GM12878 (cell line): ENCODE measurements around the gene PARP15. TPM values are rescaled to one million over a fixed set of nuclear protein-coding genes. Genes with fewer than 3 reads are reported as not detected.
A peak's percentile ranks its signal among the peaks of the same experiment; 100 is the strongest.
"Not testable (repeated sequence)": the region's sequence is repeated elsewhere in the genome, so short reads cannot be mapped to it uniquely, and the experiment has no call there.

Experiments used
- ATAC-seq: fragments of 200-7000 bp; cut with Tn5 transposase; 3 replicates; pipeline ENCODE4 v1.9.1; 2020; ENCODE audit warnings: mild to moderate bottlenecking, moderate library complexity
- BruUV-seq: library from RNA; stranded (reverse); fragments of 400-500 nt; replicated peaks from 2 replicates; lab custom pipeline; 2021; lab: Mats Ljungman, UMichigan
- CTCF ChIA-PET: fragments of 300-600 bp; sonication (Branson Sonifier 250); formaldehyde crosslinking; extraction: SDS; loops from one replicate; lab custom pipeline; 2021; ENCODE audit warnings: inconsistent platforms; lab: Yijun Ruan, JAX
- POLR2A ChIA-PET: fragments of 350-600 bp; formaldehyde crosslinking; extraction: SDS; loops from one replicate; lab custom pipeline; 2021; ENCODE audit warnings: inconsistent platforms; lab: Charles Lee
- RAD21 ChIA-PET: fragments of 300-600 bp; sonication (Branson Sonifier 250); formaldehyde crosslinking; loops from one replicate; lab custom pipeline; 2023; ENCODE audit warnings: antibody characterized with exemption; ENCODE audit not compliant: unreplicated experiment; lab: Charles Lee
- SMC1A ChIA-PET: fragments of 300-600 bp; sonication (Branson Sonifier 250); formaldehyde crosslinking; loops from one replicate; lab custom pipeline; 2023; ENCODE audit not compliant: unreplicated experiment, uncharacterized antibody; lab: Charles Lee
- DNase-seq: peaks from one replicate; pipeline ENCODE4 v3.0.0-alpha.2; 2011; ENCODE audit warnings: low read depth, low spot score
- FAIRE-seq: peaks from 3 replicates; lab custom pipeline; 2011; peaks lifted over from hg19 to GRCh38; lab: Jason Lieb, UNC
- H2AFZ ChIP-seq: 2 replicates; pipeline ENCODE4 v1.6.0; 2011; ENCODE audit warnings: low read depth, low read length, control low read depth; ENCODE audit not compliant: control insufficient read depth
- H3K27ac ChIP-seq: 2 replicates; pipeline ENCODE4 v1.5.1; 2011; ENCODE audit warnings: control low read depth; ENCODE audit not compliant: control insufficient read depth, insufficient read depth
- H3K27me3 ChIP-seq, 2 experiments: replicated peaks in 1 of 2; 2 replicates each; pipeline versions ENCODE4 v1.6.0 to v1.6.1; 2011; ENCODE audit warnings: low read length in 1 of 2; ENCODE audit not compliant: control insufficient read depth in 2 of 2, insufficient read depth in 2 of 2
- H3K36me3 ChIP-seq, 2 experiments: 2 replicates each; pipeline ENCODE4 v1.5.1; 2011; ENCODE audit warnings: low read length in 1 of 2; ENCODE audit not compliant: control insufficient read depth in 2 of 2, insufficient read depth in 2 of 2
- H3K4me1 ChIP-seq: 2 replicates; pipeline ENCODE4 v1.6.1; 2011; ENCODE audit warnings: mild to moderate bottlenecking, low read length, moderate library complexity, mixed read lengths; ENCODE audit not compliant: control insufficient read depth, insufficient read depth
- H3K4me2 ChIP-seq: 2 replicates; pipeline ENCODE4 v1.6.0; 2011; ENCODE audit warnings: control low read depth; ENCODE audit not compliant: control insufficient read depth, insufficient read depth
- H3K4me3 ChIP-seq: fragments of 200-600 bp; sonication (generic); 2 replicates; pipeline ENCODE4 v1.5.1; 2016
- H3K79me2 ChIP-seq: 2 replicates; pipeline ENCODE4 v1.6.0; 2011; ENCODE audit warnings: low read length; ENCODE audit not compliant: control insufficient read depth, insufficient read depth
- H3K9ac ChIP-seq: 2 replicates; pipeline ENCODE4 v1.8.0; 2011; ENCODE audit warnings: low read length, control low read depth, mixed read lengths; ENCODE audit not compliant: control insufficient read depth, insufficient read depth
- H3K9me3 ChIP-seq: replicated peaks from 3 replicates; pipeline ENCODE4 v1.5.1; 2011; ENCODE audit warnings: mild to moderate bottlenecking, low read length; ENCODE audit not compliant: control insufficient read depth, insufficient read depth
- H4K20me1 ChIP-seq: 2 replicates; pipeline ENCODE4 v1.6.0; 2011; ENCODE audit not compliant: control insufficient read depth, insufficient read depth
- EED ChIP-seq: sonication (generic); IDR thresholded peaks from 2 replicates; pipeline ENCODE4 v1.6.1; 2016; ENCODE audit warnings: antibody characterized with exemption, low read depth
- HDGF ChIP-seq: fragments of 450-650 bp; IDR thresholded peaks from 2 replicates; pipeline ENCODE4 v1.6.1; 2016; ENCODE audit warnings: antibody characterized with exemption
- IKZF1 ChIP-seq: fragments of 450-650 bp; conservative IDR thresholded peaks from 2 replicates; pipeline ENCODE4 v1.6.1; 2017; ENCODE audit warnings: antibody characterized with exemption, mild to moderate bottlenecking
- IKZF2 ChIP-seq, 2 experiments: fragments of 450-650 bp; IDR thresholded peaks; 2 replicates each; pipeline ENCODE4 v1.6.1; 2017; ENCODE audit warnings: mild to moderate bottlenecking in 2 of 2, moderate library complexity in 2 of 2
- IRF4 ChIP-seq: IDR thresholded peaks from 2 replicates; pipeline ENCODE4 v1.6.1; 2011; ENCODE audit warnings: low read depth, low read length
- NBN ChIP-seq: fragments of 450-650 bp; IDR thresholded peaks from 2 replicates; pipeline ENCODE4 v1.6.1; 2016
- NR2F1 ChIP-seq: fragments of 450-650 bp; conservative IDR thresholded peaks from 2 replicates; pipeline ENCODE4 v1.6.1; 2017; ENCODE audit warnings: mild to moderate bottlenecking
- POLR2AphosphoS5 ChIP-seq: IDR thresholded peaks from 2 replicates; pipeline ENCODE4 v1.6.1; 2011; ENCODE audit warnings: mild to moderate bottlenecking, low read length, inconsistent platforms
- WGBS: methylation state at CpG from one replicate; pipeline ENCODE4 v1.1.6; 2016; ENCODE audit warnings: low lambda C conversion rate; ENCODE audit not compliant: insufficient replicate concordance, insufficient coverage; ENCODE audit errors: missing lambda C conversion rate; 5-methylcytosine and 5-hydroxymethylcytosine counted together
- in situ Hi-C: fragments of 300-500 bp; cut with MboI; formaldehyde crosslinking; loops from 9 replicates; pipeline ENCODE4 v1.14.3; 2018; ENCODE audit warnings: mixed read lengths
- intact Hi-C: fragments of 100-400 bp; cut with micrococcal nuclease; formaldehyde crosslinking; loops from one replicate; pipeline ENCODE4 v1.14.2; 2022; ENCODE audit not compliant: unreplicated experiment
- polyA plus RNA-seq, 11 experiments: library from polyadenylated mRNA; depleted of rRNA in 4 of 11; unstranded in 6 of 11; stranded (reverse) in 5 of 11; fragments of >200 nt; fragmentation: Nextera tagmentation in 4 of 11; fragmentation: Illumina TruSeq in 1 of 11; extraction: Ambion mirVana in 4 of 11; extraction: Trizol in 1 of 11; gene quantifications; 1 replicate in 1 of 11; 2 replicates in 10 of 11; pipeline versions ENCODE4 v1.2.1 to v1.2.3, GENCODE V29; 2011 to 2016; ENCODE audit warnings: inconsistent platforms in 2 of 11, missing spikeins in 2 of 11, low read depth in 1 of 11
- total RNA-seq, 4 experiments: library from RNA; depleted of rRNA in 3 of 4; stranded (reverse); fragments of >200 nt in 3 of 4; fragmentation: Illumina TruSeq in 1 of 4; extraction: Trizol in 1 of 4; gene quantifications; 2 replicates each; pipeline versions ENCODE4 v1.2.1 to v1.2.3, GENCODE V29; 2013 to 2021
- TF ChIP-seq, protein P1 (sequence below): fragments of 450-650 bp; IDR thresholded peaks from 2 replicates; pipeline ENCODE4 v1.6.1; 2017; ENCODE audit warnings: low read depth, mild to moderate bottlenecking, moderate library complexity
- TF ChIP-seq, protein P2 (sequence below): fragments of 450-650 bp; IDR thresholded peaks from 2 replicates; pipeline ENCODE4 v1.6.1; 2017; ENCODE audit warnings: mild to moderate bottlenecking, moderate library complexity

Gene PARP15
- total and polyA plus RNA-seq, 10 of the 15 experiments (the other 5 are each of a cell fraction or from before 2014, with no cell fraction given), result 9.0 to 234 (median 36.3) TPM

DNA sequence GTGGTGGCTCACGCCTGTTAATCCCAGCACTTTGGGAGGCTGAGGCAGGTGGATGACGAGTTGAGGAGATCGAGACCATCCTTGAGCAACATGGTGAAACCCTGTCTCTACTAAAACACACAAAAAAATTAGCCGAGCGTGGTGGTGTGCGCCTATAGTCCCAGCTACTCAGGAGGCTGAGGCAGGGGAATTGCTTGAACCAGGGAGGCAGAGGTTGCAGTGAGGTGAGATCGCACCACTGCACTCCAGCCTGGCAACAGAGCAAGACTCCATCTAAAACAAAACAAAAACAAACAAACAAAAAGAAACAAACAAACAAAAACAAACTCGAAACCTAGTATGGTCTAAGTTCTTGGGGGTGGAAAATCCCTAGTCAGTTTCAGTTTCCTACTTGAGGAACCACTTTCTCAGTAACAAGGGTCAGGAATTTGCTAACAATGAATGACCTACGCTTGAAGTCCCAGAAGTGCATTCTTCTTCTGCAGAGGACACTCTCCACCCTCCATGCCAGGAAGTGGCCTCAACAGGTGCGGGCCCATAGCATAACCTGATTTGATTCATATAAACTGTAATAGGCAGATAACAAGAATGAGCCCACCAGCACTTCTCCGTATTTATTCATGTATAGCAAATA, 105.4 kb downstream of the PARP15 start:
- H3K36me3 ChIP-seq, result peaks cover 3 to 12% of the 10 kb centered on the region in 2 experiments; a peak in 2 of 4 replicates
- H3K27ac ChIP-seq, result peak overlapping the region; percentile 97
- H3K4me3 ChIP-seq, result peak overlapping the region; percentile 97
- DNase-seq, BruUV-seq, H2AFZ ChIP-seq, H4K20me1 ChIP-seq, intact Hi-C loops, FAIRE-seq, H3K27me3 ChIP-seq, H3K9me3 ChIP-seq: not testable (repeated sequence)
- peaks cover 55% of the 10 kb centered on the region for H3K79me2 ChIP-seq
- SMC1A ChIA-PET, result interaction anchor here (0.9 to 11.3 kb wide), 11 partner anchors 14 to 268 kb away, joined by 3 to 250 read pairs (median 4); partner anchors contain the start of genes DTX3L, PARP9 and WDR5B
- RAD21 ChIA-PET, result interaction anchor here (1.1 to 8.2 kb wide), 11 partner anchors 12 to 121 kb away, joined by 3 to 236 read pairs (median 10); partner anchors contain the start of genes DTX3L, PARP15 and PARP9
- ATAC-seq, result peak; percentile 9
- CTCF ChIA-PET, result interaction anchor here (0.8 to 2.0 kb wide), 4 partner anchors 9 to 122 kb away, joined by 3 to 7 read pairs (median 3); no protein-coding TSS in a partner anchor
- POLR2A ChIA-PET, result interaction anchor here (0.6 to 4.6 kb wide), 6 partner anchors 11 to 949 kb away, joined by 3 to 31 read pairs (median 6); no protein-coding TSS in a partner anchor
- peak overlapping the region; percentile 70 for H3K4me2 ChIP-seq
- in situ Hi-C loops, result loop anchor here (10.0 kb wide), 2 partner anchors 578 to 1028 kb away; no protein-coding TSS in a partner anchor
- 6% methylated on average over 11 of the region's 11 CpGs for WGBS
- H3K4me1 ChIP-seq, result peaks cover 16% of the 10 kb centered on the region
- peak overlapping the region; percentile 95 for H3K9ac ChIP-seq
- TF ChIP-seq NBN (peak; percentile 71; the same call in 1 of the 2 replicates), EED (0 out of 2 replicates have a peak, but pooled peaks have one; percentile 16), IKZF2 (IDR thresholded peaks at IDR 0.05) (peak; percentile 66 to 73; a peak in 3 of 4 replicates), HDGF (peak; percentile 83; the same call in 1 of the 2 replicates), NR2F1 (peak; percentile 26; the same call in 1 of the 2 replicates), IRF4 (0 out of 2 replicates have a peak, but pooled peaks have one; percentile 25), POLR2AphosphoS5 (peak; percentile 62), IKZF1 (0 out of 2 replicates have a peak, but pooled peaks have one; percentile 55)
- TF ChIP-seq, protein P1, sequence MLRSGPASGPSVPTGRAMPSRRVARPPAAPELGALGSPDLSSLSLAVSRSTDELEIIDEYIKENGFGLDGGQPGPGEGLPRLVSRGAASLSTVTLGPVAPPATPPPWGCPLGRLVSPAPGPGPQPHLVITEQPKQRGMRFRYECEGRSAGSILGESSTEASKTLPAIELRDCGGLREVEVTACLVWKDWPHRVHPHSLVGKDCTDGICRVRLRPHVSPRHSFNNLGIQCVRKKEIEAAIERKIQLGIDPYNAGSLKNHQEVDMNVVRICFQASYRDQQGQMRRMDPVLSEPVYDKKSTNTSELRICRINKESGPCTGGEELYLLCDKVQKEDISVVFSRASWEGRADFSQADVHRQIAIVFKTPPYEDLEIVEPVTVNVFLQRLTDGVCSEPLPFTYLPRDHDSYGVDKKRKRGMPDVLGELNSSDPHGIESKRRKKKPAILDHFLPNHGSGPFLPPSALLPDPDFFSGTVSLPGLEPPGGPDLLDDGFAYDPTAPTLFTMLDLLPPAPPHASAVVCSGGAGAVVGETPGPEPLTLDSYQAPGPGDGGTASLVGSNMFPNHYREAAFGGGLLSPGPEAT, result peak; percentile 59; the same call in 1 of the 2 replicates
- TF ChIP-seq, protein P2, sequence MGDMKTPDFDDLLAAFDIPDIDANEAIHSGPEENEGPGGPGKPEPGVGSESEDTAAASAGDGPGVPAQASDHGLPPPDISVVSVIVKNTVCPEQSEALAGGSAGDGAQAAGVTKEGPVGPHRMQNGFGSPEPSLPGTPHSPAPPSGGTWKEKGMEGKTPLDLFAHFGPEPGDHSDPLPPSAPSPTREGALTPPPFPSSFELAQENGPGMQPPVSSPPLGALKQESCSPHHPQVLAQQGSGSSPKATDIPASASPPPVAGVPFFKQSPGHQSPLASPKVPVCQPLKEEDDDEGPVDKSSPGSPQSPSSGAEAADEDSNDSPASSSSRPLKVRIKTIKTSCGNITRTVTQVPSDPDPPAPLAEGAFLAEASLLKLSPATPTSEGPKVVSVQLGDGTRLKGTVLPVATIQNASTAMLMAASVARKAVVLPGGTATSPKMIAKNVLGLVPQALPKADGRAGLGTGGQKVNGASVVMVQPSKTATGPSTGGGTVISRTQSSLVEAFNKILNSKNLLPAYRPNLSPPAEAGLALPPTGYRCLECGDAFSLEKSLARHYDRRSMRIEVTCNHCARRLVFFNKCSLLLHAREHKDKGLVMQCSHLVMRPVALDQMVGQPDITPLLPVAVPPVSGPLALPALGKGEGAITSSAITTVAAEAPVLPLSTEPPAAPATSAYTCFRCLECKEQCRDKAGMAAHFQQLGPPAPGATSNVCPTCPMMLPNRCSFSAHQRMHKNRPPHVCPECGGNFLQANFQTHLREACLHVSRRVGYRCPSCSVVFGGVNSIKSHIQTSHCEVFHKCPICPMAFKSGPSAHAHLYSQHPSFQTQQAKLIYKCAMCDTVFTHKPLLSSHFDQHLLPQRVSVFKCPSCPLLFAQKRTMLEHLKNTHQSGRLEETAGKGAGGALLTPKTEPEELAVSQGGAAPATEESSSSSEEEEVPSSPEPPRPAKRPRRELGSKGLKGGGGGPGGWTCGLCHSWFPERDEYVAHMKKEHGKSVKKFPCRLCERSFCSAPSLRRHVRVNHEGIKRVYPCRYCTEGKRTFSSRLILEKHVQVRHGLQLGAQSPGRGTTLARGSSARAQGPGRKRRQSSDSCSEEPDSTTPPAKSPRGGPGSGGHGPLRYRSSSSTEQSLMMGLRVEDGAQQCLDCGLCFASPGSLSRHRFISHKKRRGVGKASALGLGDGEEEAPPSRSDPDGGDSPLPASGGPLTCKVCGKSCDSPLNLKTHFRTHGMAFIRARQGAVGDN, result 0 out of 2 replicates have a peak, but pooled peaks have one; percentile 20
